HepG2 (cell line): ENCODE data around the gene MED13. TPM values are rescaled to one million over a fixed set of nuclear protein-coding genes. Genes with fewer than 3 reads are reported as not detected.

Experiments used
- ASH2L ChIP-seq: fragments of 300-600, 200-600 bp; sonication (generic); IDR thresholded peaks from 2 replicates; pipeline ENCODE4 v1.7.0; 2017; ENCODE audit warnings: low read depth, mild to moderate bottlenecking, moderate library complexity, mixed read lengths, low read length; ENCODE audit not compliant: insufficient read length
- CREM ChIP-seq, 2 experiments: sonication (generic) in 1 of 2; formaldehyde crosslinking in 1 of 2; IDR thresholded peaks; 2 replicates each; pipeline versions ENCODE4 v1.4.0 to v1.6.1; 2016 to 2020; ENCODE audit warnings: antibody characterized with exemption in 1 of 2, mild to moderate bottlenecking in 1 of 2, missing genetic modification reagents in 1 of 2
- ERF ChIP-seq: IDR thresholded peaks from 2 replicates; pipeline ENCODE4 v1.6.1; 2018; ENCODE audit warnings: missing biosample characterization, missing genetic modification reagents
- FOXM1 ChIP-seq: sonication (generic); formaldehyde crosslinking; IDR thresholded peaks from 2 replicates; pipeline ENCODE4 v1.5.0; 2020; ENCODE audit warnings: missing genetic modification reagents
- IKZF4 ChIP-seq: sonication (generic); formaldehyde crosslinking; IDR thresholded peaks from 2 replicates; pipeline ENCODE4 v1.5.1; 2020; ENCODE audit warnings: borderline replicate concordance, mild to moderate bottlenecking, low read depth, missing genetic modification reagents; ENCODE audit errors: not compliant biosample characterization
- LCORL ChIP-seq, 2 experiments: fragments of 450-650 bp in 1 of 2; sonication (generic) in 1 of 2; formaldehyde crosslinking in 1 of 2; IDR thresholded peaks; 2 replicates each; pipeline versions ENCODE4 v1.5.0 to v1.6.1; 2017 to 2020; ENCODE audit warnings: antibody characterized with exemption in 1 of 2, missing genetic modification reagents in 1 of 2
- MTA3 ChIP-seq: sonication (generic); formaldehyde crosslinking; IDR thresholded peaks from 2 replicates; pipeline ENCODE4 v1.4.0; 2020; ENCODE audit warnings: missing genetic modification reagents
- MYC ChIP-seq: sonication (generic); formaldehyde crosslinking; IDR thresholded peaks from 2 replicates; pipeline ENCODE4 v1.9.0; 2021; ENCODE audit warnings: missing genetic modification reagents, borderline replicate concordance
- NFIC ChIP-seq: IDR thresholded peaks from 2 replicates; pipeline ENCODE4 v1.6.1; 2012; ENCODE audit warnings: mild to moderate bottlenecking, low read length, inconsistent platforms
- NKX3-1 ChIP-seq: sonication (generic); formaldehyde crosslinking; IDR thresholded peaks from 2 replicates; pipeline ENCODE4 v1.5.0; 2020; ENCODE audit warnings: missing genetic modification reagents
- ONECUT2 ChIP-seq: sonication (generic); formaldehyde crosslinking; IDR thresholded peaks from 2 replicates; pipeline ENCODE4 v1.4.0; 2020; ENCODE audit warnings: missing genetic modification reagents
- PHF21A ChIP-seq: sonication (generic); formaldehyde crosslinking; IDR thresholded peaks from 2 replicates; pipeline ENCODE4 v1.5.0; 2020; ENCODE audit warnings: mild to moderate bottlenecking, missing genetic modification reagents
- SMC3 ChIP-seq: IDR thresholded peaks from 2 replicates; pipeline ENCODE4 v1.6.1; 2011; ENCODE audit warnings: low read length, improper control_type of control experiment
- SOX5 ChIP-seq: IDR thresholded peaks from 2 replicates; pipeline ENCODE4 v1.6.1; 2016; ENCODE audit warnings: borderline replicate concordance
- ZNF136 ChIP-seq: sonication (generic); formaldehyde crosslinking; IDR thresholded peaks from 2 replicates; pipeline ENCODE4 v1.8.1; 2022; ENCODE audit warnings: low read depth, mild to moderate bottlenecking, moderate library complexity, missing genetic modification reagents
- ZNF331 ChIP-seq: sonication (generic); formaldehyde crosslinking; IDR thresholded peaks from 2 replicates; pipeline ENCODE4 v1.4.0; 2020; ENCODE audit warnings: missing genetic modification reagents
- ZNF441 ChIP-seq: sonication (generic); formaldehyde crosslinking; IDR thresholded peaks from 2 replicates; pipeline ENCODE4 v1.7.0; 2021; ENCODE audit warnings: missing genetic modification reagents, borderline replicate concordance
- ZNF781 ChIP-seq: sonication (generic); formaldehyde crosslinking; IDR thresholded peaks from 2 replicates; pipeline ENCODE4 v1.5.1; 2020; ENCODE audit warnings: borderline replicate concordance, mild to moderate bottlenecking, missing genetic modification reagents; ENCODE audit errors: not compliant biosample characterization
- polyA plus RNA-seq, 8 experiments: library from polyadenylated mRNA; depleted of rRNA in 3 of 8; stranded (reverse) in 7 of 8; unstranded in 1 of 8; fragments of >200 nt; fragmentation: Illumina TruSeq in 4 of 8; extraction: Trizol in 4 of 8; gene quantifications; 2 replicates each; pipeline versions ENCODE4 v1.2.1 to v1.2.3, GENCODE V29; 2011 to 2016; ENCODE audit warnings: low read depth in 4 of 8, missing spikeins in 1 of 8, mixed read lengths in 1 of 8; ENCODE audit not compliant: insufficient read depth in 1 of 8
- total RNA-seq, 5 experiments: library from RNA; depleted of rRNA; stranded (reverse); fragments of >200 nt; fragmentation: Illumina TruSeq; extraction: Trizol; gene quantifications; 2 replicates each; pipeline ENCODE4 v1.2.3, GENCODE V29; 2016; ENCODE audit warnings: low read depth in 1 of 5
- TF ChIP-seq, protein P1 (sequence below), 2 experiments: sonication (generic) in 1 of 2; formaldehyde crosslinking in 1 of 2; IDR thresholded peaks; 2 replicates each; pipeline versions ENCODE4 v1.4.0 to v1.6.1; 2016 to 2020; ENCODE audit warnings: borderline replicate concordance in 1 of 2, low read depth in 1 of 2, mild to moderate bottlenecking in 1 of 2, missing genetic modification reagents in 1 of 2

Gene MED13
- total and polyA plus RNA-seq, 2 of the 13 experiments (the other 11 are each of a cell fraction or from before 2014, with no cell fraction given), result 27.4 to 69.1 TPM

- TF ChIP-seq, protein P1, sequence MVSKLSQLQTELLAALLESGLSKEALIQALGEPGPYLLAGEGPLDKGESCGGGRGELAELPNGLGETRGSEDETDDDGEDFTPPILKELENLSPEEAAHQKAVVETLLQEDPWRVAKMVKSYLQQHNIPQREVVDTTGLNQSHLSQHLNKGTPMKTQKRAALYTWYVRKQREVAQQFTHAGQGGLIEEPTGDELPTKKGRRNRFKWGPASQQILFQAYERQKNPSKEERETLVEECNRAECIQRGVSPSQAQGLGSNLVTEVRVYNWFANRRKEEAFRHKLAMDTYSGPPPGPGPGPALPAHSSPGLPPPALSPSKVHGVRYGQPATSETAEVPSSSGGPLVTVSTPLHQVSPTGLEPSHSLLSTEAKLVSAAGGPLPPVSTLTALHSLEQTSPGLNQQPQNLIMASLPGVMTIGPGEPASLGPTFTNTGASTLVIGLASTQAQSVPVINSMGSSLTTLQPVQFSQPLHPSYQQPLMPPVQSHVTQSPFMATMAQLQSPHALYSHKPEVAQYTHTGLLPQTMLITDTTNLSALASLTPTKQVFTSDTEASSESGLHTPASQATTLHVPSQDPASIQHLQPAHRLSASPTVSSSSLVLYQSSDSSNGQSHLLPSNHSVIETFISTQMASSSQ (IDR thresholded peaks at IDR 0.05; ENCODE audit: low read depth), result no peak
- TF ChIP-seq, protein P1 (CRISPR knock-in tag; IDR thresholded peaks at IDR 0.05; ENCODE audit: borderline replicate concordance), result 0 out of 2 replicates have a peak, but pooled peaks have one; percentile 23
- TF ChIP-seq ERF (peak; percentile 89; the same call in 1 of the 2 replicates), ZNF781 (no peak), NKX3-1 (CRISPR knock-in tag) (peak; percentile 91; the same call in 1 of the 2 replicates), ZNF441 (peak; percentile 61; the same call in 1 of the 2 replicates), SMC3 (peak; percentile 16; the same call in 1 of the 2 replicates), MYC (CRISPR knock-in tag) (0 out of 2 replicates have a peak, but pooled peaks have one; percentile 26), PHF21A (CRISPR knock-in tag) (peak; percentile 93), NFIC (peak; percentile 87), LCORL (IDR thresholded peaks at IDR 0.05) (no peak), LCORL (CRISPR knock-in tag; IDR thresholded peaks at IDR 0.05) (peak; percentile 82), ZNF331 (peak; percentile 90), SOX5 (peak; percentile 96), CREM (IDR thresholded peaks at IDR 0.05) (peak; percentile 84; the same call in 1 of the 2 replicates), CREM (CRISPR knock-in tag; IDR thresholded peaks at IDR 0.05) (no peak), IKZF4 (CRISPR knock-in tag) (no peak), FOXM1 (CRISPR knock-in tag) (no peak), MTA3 (no peak), ONECUT2 (CRISPR knock-in tag) (peak; percentile 99), ASH2L (peak; percentile 82), ZNF136 (CRISPR knock-in tag) (peak; percentile 62; the same call in 1 of the 2 replicates)
Measured at GRCh38 chr17:62090021-62090824, 25.1 kb upstream of the MED13 start (continued).
